Uterus (tissue), 4 donors: Measurements from ENCODE around the gene FAM120B. TPM values are rescaled to one million over a fixed set of nuclear protein-coding genes. Genes with fewer than 3 reads are reported as not detected.

Source experiments
- DNase-seq, 2 donors: peaks; one replicate each; pipeline ENCODE4 v3.0.0-alpha.2; 2019 to 2020
- H3K27ac ChIP-seq, 2 donors: fragments of 200-600 bp; sonication (generic); 1 replicate in 1 of 2; 2 replicates in 1 of 2; pipeline ENCODE4 v1.5.1; 2016 to 2018
- H3K27me3 ChIP-seq, 2 donors: fragments of 200-600 bp; sonication (generic); one replicate each; pipeline ENCODE4 v1.5.1; 2018 to 2019; ENCODE audit warnings: control low read depth in 1 of 2
- H3K36me3 ChIP-seq, 2 donors: fragments of 200-600 bp; sonication (generic); one replicate each; pipeline ENCODE4 v1.5.1; 2019; ENCODE audit warnings: control low read depth in 1 of 2
- H3K4me1 ChIP-seq, 2 donors: fragments of 200-600 bp; sonication (generic); one replicate each; pipeline ENCODE4 v1.5.1; 2018 to 2019; ENCODE audit warnings: control low read depth in 1 of 2
- H3K4me3 ChIP-seq, 2 donors: fragments of 200-600 bp; sonication (generic); 1 replicate in 1 of 2; 2 replicates in 1 of 2; pipeline ENCODE4 v1.5.1; 2018 to 2019; ENCODE audit warnings: mild to moderate bottlenecking in 1 of 2
- H3K9me3 ChIP-seq, 2 donors: fragments of 200-600 bp; sonication (generic); one replicate each; pipeline ENCODE4 v1.5.1; 2019; ENCODE audit warnings: control low read depth in 1 of 2
- CTCF ChIP-seq, 4 experiments: fragments of 200-600 bp in 2 of 4; fragments of 450-650 bp in 2 of 4; sonication (generic) in 2 of 4; IDR thresholded peaks; one replicate each; pipeline ENCODE4 v1.5.1; 2016 to 2019; ENCODE audit warnings: antibody characterized with exemption in 4 of 4, mild to moderate bottlenecking in 2 of 4, moderate library complexity in 1 of 4
- POLR2A ChIP-seq, 2 donors: fragments of 450-650 bp; IDR thresholded peaks; one replicate each; pipeline ENCODE4 v1.6.1; 2016; ENCODE audit warnings: antibody characterized with exemption in 2 of 2, mild to moderate bottlenecking in 1 of 2, moderate library complexity in 1 of 2
- intact Hi-C: fragments of 100-400 bp; cut with DNase I; formaldehyde crosslinking; loops from one replicate; pipeline ENCODE4 v1.15.1; 2023; ENCODE audit warnings: low total_unique reads
- total RNA-seq, 4 donors: library from RNA; depleted of rRNA in 3 of 4; stranded (reverse); fragments of >200 nt in 3 of 4; gene quantifications; one replicate each; pipeline versions ENCODE4 v1.1.0 to v1.2.4, GENCODE V29; 2014 to 2023
- donor health status: DM: yes; HTN: yes; CAD: no.

FAM120B gene
- total RNA-seq, 4 donors from 2014 or later = 12.1 to 50.9 (median 35.2) TPM

GRCh38 chr6:170367241-170367640 lies 60.7 kb downstream of the FAM120B start:
- Histone ChIP-seq H3K36me3 (no peaks in the 10 kb centered on the region), H3K4me3 (no peak overlapping the region), H3K4me1 (no peaks in the 10 kb centered on the region), H3K9me3 (no peaks in the 10 kb centered on the region), H3K27me3 (no peaks in the 10 kb centered on the region), H3K27ac (no peak overlapping the region)
- TF ChIP-seq POLR2A (IDR thresholded peaks at IDR 0.05) (no peak), CTCF (IDR thresholded peaks at IDR 0.05) (no peak)
- intact Hi-C loops = no loop called here
- no peak for DNase-seq

GRCh38 chr6:170368544-170368943 lies 62.0 kb downstream of the FAM120B start:
- intact Hi-C loops = no loop called here
- no peak overlapping the region for H3K27ac ChIP-seq

DNA sequence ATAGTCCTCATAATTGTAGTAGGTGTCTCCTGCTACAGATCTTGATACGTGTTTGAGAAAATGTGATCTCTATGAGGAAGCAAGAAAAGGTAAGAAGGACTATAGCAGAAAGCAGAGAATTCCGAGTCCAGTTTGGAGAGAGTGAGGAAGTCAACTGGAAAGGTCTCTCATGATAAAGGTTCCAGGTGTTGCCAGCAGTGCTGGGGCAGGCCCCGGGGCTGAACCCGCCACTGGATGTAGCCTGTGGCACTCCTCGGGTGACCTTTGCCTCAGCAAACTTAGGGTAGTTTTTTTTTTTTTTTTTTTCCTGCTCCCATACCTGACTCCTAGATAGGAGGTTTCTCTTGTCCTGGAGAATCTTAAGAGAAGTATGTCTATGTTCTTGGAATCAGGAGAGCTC lies 62.8 kb downstream of the FAM120B start:
- TF ChIP-seq POLR2A (IDR thresholded peaks at IDR 0.05) (no peak), CTCF (IDR thresholded peaks at IDR 0.05) (no peak)
- Histone ChIP-seq H3K36me3 (no peaks in the 10 kb centered on the region), H3K27me3 (no peaks in the 10 kb centered on the region), H3K9me3 (no peaks in the 10 kb centered on the region), H3K4me3 (no peak overlapping the region), H3K27ac (no peak overlapping the region), H3K4me1 (no peaks in the 10 kb centered on the region)
- intact Hi-C loops = no loop called here
- DNase-seq = no peak

More at GRCh38 chr6:170368544-170368943, 62.0 kb downstream of the FAM120B start:
- Histone ChIP-seq H3K36me3 (no peaks in the 10 kb centered on the region), H3K9me3 (no peaks in the 10 kb centered on the region), H3K4me1 (no peaks in the 10 kb centered on the region), H3K27me3 (no peaks in the 10 kb centered on the region), H3K4me3 (no peak overlapping the region)
- no peak for DNase-seq
- no peak for TF ChIP-seq POLR2A (IDR thresholded peaks at IDR 0.05)
- TF ChIP-seq CTCF (IDR thresholded peaks at IDR 0.05) = no peak

DNA sequence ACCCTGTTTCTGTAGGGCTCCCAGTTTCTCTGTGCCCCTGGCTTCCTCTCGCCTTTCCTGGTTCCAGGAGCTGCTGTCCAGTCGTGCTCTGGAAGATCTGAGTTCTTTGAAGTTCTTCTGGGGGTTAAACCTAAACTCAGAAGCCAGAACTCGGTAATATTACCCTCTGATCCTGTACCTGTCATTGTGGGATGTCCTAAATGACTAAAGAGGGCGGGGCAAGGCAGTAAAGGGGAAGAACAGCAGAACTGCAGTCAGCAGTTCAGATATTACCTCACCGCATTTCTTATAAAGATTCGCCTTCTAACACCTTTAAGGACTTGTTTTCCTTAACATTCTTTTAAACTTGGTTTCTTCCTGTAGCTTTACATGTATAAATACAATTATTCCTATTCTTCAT lies 63.9 kb downstream of the FAM120B start:
- Histone ChIP-seq H3K36me3 (no peaks in the 10 kb centered on the region), H3K4me1 (no peaks in the 10 kb centered on the region), H3K4me3 (no peak overlapping the region), H3K27ac (no peak overlapping the region), H3K27me3 (no peaks in the 10 kb centered on the region), H3K9me3 (no peaks in the 10 kb centered on the region)
- no peak for TF ChIP-seq CTCF (IDR thresholded peaks at IDR 0.05)
- no peak for TF ChIP-seq POLR2A (IDR thresholded peaks at IDR 0.05)
- intact Hi-C loops = no loop called here
- no peak for DNase-seq

DNA sequence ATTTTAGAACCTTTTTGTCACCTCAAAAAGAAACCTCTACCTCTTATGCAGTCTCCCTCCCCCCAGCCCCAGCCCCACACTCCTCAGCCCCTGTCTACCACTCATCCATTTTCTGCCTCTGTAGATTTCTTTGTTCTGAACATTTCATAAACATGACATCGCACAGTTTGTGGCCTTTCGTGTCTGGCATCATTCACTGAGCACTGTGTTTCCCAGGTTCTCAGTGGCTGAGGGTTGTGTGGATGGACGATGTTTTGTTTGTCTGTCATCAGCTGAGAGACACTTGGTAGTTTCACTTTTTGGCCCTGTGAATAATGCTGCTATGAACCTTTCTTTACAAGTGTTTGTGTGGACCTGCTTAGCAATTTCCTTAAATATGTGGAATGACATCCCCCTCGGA lies 64.5 kb downstream of the FAM120B start:
- intact Hi-C loops = no loop called here
- DNase-seq = no peak
- no peaks in the 10 kb centered on the region for H3K27me3 ChIP-seq
- H3K9me3 ChIP-seq = no peaks in the 10 kb centered on the region
- TF ChIP-seq CTCF (IDR thresholded peaks at IDR 0.05) = no peak
- no peak for TF ChIP-seq POLR2A (IDR thresholded peaks at IDR 0.05)
- H3K27ac ChIP-seq = no peak overlapping the region
- H3K36me3 ChIP-seq = no peaks in the 10 kb centered on the region
- no peaks in the 10 kb centered on the region for H3K4me1 ChIP-seq
- H3K4me3 ChIP-seq = no peak overlapping the region
